Activated CD4-positive, CD25-positive, alpha-beta regulatory T cell treated with anti-CD3 and anti-CD28 coated beads, Interleukin-2, amount 50 U/mL, for 72 hours (primary cell): Measurements from ENCODE around the gene CPTP.

ENCODE experiments used
- DNase-seq: peaks from one replicate; pipeline ENCODE4 v3.0.0; 2021

Gene CPTP

DNA sequence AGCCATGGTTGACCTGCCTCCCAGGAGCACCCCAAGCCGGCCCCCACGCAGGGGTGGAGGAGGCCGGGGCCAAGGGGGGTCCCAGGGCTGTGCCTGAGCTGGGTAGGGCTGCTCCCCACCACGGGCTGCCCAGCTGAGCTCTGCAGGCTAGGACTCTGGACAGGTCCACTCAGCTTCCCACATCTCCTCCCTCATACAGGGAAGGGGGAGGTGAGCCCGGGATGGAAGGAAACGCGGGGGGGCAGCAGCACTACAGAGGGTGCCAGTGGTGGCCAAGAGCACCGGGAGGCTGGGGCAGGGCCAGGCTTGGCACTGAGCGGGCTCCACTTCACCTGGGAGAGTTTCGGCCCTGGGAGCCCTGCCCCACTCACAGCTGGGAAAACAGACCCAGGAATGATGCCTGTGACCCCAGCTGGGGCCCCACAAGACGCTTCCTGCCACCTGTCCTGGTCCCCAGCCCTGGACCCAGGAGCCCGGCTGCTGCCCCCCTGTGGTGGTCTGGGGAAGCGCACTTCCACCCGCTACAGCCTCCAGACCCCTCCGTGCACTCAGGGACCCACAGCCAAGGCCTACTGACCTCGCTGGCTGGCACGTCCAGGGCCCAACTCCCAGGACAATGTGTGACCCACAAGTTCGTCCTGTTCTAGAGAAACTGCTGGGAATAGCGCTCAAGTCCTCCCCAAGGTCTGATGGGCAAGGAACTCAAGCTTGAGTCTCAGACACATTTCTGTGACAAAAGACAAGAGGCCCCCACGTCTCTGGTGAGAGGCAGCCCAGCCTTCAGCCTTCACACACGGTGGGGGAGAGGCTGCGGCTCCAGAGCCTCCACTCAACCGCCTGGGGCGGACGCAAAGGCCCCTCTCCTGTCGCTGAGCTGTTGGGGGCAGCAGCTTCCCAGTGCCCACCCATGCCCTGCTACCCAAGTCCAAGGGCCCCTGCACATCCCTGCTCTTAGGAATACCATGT lies 47.4 kb downstream of the CPTP start:
- DNase-seq, result peak; percentile 86

DNA sequence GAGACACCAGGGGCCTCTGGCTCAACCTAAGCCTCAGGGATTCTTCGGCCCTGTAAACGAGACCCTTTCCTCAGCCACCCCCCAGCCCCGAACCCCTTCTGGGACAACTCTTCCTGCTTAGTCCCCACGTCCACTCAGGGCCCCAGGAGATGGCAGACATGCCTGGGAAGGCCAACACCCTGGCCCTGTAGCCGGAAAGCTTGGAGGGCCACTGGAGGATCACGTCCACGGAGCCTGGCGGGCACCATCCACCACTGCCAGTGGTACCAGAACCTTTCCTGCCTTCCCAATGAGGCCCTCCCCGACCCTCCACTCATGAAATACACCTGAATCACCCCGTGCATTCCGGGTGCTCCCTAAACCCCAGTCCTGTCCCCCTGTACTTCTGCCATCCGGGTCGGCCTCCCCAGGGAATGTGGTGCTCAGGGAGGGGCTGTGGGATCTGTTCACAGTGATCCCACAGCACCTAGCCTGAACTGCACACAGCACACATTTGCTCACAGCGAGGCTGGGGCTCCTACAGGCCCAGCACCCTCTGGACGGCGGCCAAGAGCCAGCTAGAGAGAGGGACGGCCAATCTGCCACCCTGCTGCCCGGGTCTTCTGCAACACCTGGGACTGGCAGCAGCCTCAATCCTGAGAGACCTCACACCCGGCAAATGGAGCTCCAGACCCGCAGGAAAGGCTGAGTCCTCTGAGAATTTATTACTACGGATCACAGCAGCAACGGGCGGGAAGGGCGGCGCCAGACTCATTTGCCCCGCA lies 48.6 kb downstream of the CPTP start:
- no peak for DNase-seq

DNA sequence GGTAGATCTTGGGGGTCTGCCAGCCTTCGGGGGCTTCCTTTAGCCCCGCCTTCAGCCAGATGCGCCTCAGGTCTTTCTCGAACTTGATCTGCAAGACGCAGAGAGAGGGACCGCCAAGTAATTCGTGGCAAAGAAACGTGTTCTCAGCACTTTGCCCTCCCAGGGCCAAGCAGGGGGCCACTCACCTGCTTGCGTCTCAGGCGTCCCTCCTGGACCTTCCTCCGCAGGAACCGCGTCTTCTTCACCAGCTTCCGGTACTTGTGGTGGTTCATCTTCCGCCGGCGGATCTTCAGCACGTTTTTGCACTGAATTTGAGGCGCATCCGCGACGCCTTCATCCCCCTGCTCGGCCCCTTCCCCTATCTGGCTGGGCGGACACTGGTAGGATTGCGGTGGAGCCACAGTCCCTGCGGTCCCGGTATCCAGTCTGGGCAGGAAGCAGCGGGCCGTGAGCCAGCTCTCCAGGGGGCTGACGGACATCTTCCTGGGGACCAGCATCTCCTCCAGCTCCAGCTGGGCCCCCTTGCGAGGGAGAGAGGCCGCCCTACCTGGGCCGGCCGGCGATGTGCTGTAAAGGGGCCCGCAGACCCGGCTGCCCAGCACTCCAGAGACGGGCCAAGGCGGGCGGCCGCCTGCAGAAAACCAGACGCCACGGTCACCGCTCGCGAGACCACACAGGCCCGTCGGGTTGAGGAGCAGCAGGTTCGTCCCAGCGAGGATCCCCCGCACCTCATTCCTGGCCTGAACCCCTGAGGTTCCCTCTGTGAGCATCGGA lies 49.4 kb downstream of the CPTP start:
- DNase-seq, result no peak

DNA sequence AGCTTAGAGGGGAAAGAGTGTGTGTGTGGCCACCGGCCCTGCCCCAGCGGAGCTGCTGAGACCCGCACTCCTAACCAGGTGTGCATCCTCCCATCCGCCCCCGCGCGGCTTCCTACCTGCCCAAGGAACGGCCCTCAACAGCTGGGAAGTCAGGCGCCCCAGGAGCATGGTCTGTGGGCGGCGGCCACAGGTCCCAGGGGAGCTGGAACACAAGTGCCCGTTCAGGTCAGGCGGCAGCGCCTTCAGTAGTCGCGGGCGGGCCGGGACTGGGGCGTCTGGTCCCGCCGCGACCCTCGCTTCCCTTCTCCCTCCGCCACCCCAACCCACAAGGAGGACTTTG lies 50.0 kb downstream of the CPTP start:
- no peak for DNase-seq

DNA sequence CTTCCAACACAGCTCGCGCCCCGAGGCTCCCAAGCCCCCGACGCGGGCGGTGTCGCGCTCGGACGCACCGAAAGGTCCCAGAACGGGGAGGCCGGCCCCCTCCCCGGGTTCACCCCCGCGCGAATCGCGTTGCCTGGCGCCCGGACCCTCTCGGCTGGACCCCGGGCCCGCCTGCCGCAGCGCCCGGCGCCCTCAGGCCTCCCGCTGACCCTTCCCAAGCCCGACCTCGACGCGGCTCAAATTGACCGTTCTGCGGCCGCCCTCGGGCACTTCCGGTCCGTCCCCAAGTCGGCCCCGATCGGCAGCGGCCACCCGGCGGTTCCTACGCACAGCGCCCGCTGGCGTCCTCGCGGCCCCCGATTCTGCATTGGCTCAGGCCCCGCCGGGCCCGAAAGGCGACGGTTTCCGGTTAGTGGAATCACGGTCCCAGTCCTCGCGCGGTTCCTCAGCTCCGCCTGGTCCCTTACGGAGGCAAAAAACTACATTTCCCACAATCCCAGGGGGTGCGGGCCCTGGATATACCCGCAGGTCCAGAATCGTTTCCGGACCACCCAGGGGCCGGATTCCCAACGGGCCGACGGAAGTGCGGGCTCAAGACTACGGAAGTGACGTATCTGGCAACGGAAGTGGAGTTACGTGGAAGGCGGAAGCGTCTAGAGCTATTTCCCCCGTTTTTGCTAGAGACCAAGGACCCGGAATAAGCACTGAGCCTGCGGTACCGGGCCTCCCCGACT lies 50.5 kb downstream of the CPTP start, which contains the start of gene AURKAIP1:
Gene AURKAIP1 (minus strand): TSS at position 279 of the 734 bp plus-strand sequence. CDS start 451 bp downstream, outside the sequence.
- peak; percentile 85 for DNase-seq

DNA sequence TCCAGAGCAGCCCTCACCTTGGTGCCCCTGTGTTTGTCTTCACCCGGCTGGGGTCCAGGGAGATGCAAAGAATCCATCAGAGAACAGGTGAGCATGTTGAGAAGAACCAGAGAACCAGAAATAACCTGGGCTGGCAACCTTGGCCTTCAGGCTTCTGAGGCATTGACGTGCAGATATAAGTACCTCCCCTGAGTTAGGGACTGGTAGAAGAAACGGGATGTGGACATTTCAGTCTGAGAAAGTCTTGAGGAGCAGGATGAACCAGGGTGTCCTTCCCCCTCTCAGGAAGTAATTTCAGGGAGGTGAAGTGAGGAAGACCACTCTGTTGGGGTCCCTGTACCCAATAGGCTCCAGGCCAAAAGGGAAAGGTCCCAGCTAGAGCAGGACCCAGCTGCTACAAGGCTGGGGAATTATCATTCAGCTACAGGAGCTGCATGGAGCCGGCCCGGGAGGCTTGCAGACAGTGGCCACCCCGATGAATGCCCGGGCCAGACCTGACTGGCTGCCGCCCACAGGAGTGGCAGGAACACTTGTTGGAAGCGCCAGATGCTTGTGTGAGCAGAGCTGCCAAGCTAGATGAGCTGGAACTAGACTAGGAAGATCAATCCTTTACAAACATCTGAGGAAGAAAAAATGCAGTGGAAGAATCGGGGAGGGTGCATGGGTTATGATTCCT lies 52.1 kb downstream of the CPTP start:
- DNase-seq, result no peak

DNA sequence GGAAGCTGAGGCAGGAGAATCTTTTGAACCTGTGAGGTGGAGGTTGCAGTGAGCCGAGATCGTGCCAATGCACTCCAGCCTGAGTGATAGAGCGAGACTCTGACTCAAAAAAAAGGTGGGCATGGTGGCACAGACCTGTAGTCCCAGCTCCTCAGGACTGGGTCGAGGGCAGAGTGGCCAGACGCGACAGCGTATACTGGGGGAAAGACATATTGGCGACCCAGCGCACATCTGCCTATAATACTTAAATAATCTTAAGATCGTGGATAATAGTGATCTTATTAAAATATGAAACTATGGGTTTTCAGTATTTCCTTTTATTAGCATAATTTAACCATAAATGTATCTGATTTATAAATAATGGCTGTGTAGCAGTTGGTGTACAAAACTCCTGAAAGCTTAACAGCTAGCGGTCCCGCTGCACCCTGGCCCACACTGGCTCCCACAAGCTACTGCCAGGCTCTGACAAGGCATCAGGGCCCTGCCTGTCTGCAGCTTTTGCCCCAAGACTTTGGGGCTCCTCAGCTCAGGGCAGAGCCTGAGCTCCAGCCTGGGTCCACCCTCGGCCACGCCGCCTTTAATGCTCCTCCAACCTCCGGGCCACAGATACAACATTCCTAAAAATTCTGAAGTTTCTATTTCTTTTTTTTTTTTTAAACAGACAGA lies 53.1 kb downstream of the CPTP start:
- no peak for DNase-seq
